GM21515 (cell line): ENCODE data around the gene RNF180.

ENCODE experiments used
- ATAC-seq: cut with Tn5 transposase; IDR thresholded peaks from one replicate; pipeline ENCODE4 v1.9.1; 2021; ENCODE audit not compliant: unreplicated experiment

Gene RNF180, protein sequence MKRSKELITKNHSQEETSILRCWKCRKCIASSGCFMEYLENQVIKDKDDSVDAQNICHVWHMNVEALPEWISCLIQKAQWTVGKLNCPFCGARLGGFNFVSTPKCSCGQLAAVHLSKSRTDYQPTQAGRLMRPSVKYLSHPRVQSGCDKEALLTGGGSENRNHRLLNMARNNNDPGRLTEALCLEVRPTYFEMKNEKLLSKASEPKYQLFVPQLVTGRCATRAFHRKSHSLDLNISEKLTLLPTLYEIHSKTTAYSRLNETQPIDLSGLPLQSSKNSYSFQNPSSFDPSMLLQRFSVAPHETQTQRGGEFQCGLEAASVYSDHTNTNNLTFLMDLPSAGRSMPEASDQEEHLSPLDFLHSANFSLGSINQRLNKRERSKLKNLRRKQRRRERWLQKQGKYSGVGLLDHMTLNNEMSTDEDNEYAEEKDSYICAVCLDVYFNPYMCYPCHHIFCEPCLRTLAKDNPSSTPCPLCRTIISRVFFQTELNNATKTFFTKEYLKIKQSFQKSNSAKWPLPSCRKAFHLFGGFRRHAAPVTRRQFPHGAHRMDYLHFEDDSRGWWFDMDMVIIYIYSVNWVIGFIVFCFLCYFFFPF

GRCh38 chr5:64165500-64166200 is at the start of gene RNF180:
Gene RNF180, plus strand, starts transcription at chr5:64165843. Its CDS starts 34,965 bp downstream, at chr5:64200808.
- no peak for ATAC-seq

- ATAC-seq, result no peak
Observed at GRCh38 chr5:64125521-64125920, 40.1 kb upstream of the RNF180 start.

- ATAC-seq, result no peak
Observed at GRCh38 chr5:64126202-64126741, 39.4 kb upstream of the RNF180 start.

- ATAC-seq, result no peak
Observed at GRCh38 chr5:64140018-64140417, 25.6 kb upstream of the RNF180 start.

DNA sequence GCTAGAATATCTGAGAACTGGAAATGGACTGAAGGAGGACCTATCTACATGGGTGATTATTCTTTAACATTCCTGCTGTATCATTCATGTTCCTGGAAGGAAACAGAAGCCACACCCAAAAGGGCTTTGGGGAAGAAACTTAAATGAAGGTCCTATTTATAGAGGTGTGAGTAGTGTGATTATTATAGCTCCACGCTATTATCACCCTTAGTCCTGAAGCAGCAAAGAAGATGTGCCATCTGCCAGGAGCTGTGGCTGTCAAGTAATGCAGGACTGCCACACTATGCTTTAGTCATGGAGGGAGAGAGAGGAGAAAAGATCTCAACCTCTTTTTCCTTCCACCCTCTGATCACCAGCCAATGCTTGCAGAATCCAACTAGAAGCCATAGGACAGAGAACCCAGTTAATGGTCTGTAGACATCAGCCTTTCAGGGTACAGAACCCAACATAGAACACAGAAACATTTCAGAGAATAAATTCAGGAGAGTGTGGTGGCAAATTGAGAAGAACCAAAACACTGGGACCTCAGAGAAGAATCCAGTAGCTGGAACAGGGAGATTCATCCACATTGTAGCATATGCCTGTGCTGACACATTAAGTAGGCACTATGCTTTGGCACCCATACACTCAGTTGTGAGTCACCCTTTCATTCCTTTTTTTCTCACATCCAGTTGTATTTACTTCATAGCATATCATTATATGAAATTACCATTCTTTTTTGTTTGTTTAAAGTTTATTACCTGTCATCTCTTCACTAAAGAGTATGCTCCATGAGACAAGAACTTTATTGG is 21.0 kb upstream of the RNF180 start:
- no peak for ATAC-seq

DNA sequence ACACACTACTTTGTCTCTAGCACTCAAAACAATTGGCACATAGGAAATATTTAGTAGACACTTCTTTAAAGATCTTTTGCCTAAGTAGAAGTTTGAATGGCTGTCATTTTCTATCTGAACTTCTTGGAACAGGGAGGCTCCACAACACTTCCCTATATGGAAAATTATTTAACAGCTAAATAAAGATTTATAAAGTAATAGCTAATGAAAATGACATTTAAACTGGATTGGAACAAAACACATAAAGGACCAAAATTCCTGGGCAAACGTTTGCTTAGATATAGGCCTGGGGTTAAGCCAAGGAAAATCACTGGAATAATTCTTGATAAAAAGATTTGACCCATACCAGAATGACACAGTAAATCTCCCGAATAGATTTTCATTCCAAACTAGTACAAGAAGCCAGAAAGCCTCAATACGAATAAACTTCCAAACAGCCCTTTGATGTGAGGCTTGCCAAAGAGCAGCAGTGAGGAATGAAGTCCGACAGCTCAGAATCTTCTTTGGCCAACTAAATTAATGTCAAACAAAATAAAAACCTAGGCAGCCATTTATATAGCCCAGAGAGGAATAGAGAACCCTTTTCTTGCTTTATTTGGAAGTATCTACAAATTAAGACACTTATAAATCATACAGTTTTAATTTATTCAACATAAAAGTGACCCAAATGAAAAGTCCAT is 20.3 kb upstream of the RNF180 start:
- ATAC-seq, result no peak

DNA sequence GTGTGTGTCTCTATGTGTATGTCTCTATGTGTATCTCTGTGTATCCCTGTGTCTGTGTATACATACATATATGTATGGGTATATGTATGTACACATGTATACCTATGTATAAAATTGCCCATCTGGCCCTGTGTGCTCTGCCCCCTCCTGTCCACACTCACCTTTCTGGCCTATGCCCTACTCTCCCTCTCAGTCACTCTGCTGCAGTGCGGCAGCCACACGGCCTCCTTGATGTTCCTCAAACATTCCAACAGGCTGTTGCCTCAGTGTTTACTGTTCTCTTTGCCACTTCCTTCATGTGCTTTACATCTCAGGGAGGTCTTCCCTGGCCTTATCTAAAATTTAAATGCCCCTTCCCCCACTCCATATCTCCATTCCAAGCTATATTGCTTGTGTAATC is 18.3 kb upstream of the RNF180 start:
- ATAC-seq, result no peak

- ATAC-seq, result no peak
Observed at GRCh38 chr5:64147849-64148441, 17.7 kb upstream of the RNF180 start.

DNA sequence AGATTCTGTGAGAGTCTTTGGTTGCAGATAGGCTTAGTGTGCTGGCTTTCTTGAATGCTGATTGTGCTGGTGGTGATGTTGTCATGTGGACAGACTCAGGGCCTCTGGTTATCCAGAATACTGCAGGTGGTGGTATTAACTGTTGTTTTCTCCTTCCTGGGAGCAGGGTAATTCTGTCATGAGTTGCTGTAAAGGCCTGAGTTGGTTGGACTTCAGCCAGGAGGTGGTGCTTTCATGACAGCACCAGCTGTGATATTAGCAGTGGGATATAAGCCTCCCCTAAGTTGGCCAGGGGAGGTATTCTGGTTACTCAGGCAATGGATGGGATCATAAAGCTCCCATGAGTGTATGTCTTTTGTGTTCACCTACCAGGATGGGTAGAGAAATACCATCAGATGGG is 16.4 kb upstream of the RNF180 start:
- no peak for ATAC-seq

- ATAC-seq, result no peak
Observed at GRCh38 chr5:64149857-64150521, 15.7 kb upstream of the RNF180 start.

- ATAC-seq, result no peak
Observed at GRCh38 chr5:64156261-64156660, 9.4 kb upstream of the RNF180 start.

- no peak for ATAC-seq
Observed at GRCh38 chr5:64158827-64159226, 6.8 kb upstream of the RNF180 start.

- ATAC-seq, result no peak
Observed at GRCh38 chr5:64160201-64160600, 5.4 kb upstream of the RNF180 start.

- ATAC-seq, result peak; percentile 47
Observed at GRCh38 chr5:64161420-64161819, 4.2 kb upstream of the RNF180 start.

- no peak for ATAC-seq
Observed at GRCh38 chr5:64163135-64163534, 2.5 kb upstream of the RNF180 start.

- no peak for ATAC-seq
Observed at GRCh38 chr5:64163746-64164145, 1.9 kb upstream of the RNF180 start.

DNA sequence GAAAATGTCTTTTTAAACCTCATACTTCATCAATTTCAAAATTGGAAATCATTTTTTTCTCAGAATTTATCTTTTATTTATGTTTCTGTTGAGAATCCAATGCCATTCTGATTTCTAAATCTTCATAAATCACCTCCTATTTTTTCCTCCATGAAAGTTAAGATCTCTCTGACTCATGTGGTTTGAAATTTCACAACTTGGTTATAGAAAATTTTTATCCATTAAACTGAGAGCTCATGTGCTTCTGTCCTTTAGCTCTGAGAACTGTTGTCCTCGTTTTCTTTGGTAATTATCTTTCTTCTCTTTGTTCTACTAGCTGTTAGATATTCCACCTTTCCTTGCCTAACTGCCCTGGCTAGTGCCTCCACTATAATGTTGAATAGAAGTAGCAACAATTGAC is 1.5 kb upstream of the RNF180 start:
- ATAC-seq, result no peak

DNA sequence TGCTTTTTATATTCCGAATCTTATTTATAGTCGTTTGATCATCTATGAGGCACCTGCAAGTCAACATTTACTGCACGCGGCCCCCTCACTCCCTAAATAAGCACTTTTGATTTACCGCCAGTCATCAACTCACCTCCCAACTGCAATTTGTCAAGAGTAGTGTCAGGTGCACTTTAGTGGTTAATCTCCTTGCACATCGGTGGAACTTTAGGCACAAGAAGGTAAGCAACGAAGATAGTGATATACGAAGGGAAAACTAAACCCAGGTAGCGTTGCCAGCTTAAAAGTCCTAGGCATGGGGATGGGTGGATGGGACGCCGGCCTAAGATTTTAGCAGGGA is 513 bp upstream of the RNF180 start:
- no peak for ATAC-seq

DNA sequence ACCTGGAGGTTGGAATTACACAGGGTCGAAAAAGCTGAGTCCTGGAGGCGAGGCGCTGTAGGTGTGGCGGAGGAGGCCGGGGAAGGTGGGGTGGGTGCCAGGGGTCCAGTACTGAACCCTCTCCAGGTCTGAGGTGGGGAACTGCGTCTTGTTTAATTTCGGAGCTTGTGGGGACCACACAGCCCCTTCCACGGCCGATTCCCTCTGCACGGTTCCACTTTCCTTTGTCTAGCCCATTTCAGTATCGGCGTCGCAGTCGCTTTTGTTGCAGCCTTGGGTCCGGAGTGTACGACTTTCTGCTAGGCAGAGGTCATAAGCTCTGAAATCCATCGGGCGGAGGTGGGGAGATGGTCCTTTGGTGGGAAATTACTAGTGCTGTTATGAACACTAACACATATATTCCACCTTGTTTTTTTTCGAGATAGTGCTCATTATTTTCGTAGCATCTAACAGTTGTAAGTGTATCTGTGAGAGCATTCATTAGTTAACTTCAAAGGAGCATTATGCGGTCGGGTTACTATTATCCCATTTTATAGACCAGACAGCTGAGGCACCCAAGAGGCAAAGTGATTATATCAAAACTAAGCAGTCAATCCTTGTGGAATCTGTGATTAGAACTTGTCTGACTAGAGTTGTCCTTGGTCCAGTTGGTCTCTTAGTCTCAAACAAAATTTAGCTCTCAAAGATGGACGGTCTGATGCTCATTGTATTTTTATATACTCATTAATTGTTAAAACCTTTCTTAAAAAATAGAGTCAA is 737 bp downstream of the RNF180 start:
- no peak for ATAC-seq
